ENCODE results near the gene RCC1.
"Not testable (repeated sequence)": the region's sequence is repeated elsewhere in the genome, so short reads cannot be mapped to it uniquely, and the experiment has no call there.

The RCC1 gene

DNA sequence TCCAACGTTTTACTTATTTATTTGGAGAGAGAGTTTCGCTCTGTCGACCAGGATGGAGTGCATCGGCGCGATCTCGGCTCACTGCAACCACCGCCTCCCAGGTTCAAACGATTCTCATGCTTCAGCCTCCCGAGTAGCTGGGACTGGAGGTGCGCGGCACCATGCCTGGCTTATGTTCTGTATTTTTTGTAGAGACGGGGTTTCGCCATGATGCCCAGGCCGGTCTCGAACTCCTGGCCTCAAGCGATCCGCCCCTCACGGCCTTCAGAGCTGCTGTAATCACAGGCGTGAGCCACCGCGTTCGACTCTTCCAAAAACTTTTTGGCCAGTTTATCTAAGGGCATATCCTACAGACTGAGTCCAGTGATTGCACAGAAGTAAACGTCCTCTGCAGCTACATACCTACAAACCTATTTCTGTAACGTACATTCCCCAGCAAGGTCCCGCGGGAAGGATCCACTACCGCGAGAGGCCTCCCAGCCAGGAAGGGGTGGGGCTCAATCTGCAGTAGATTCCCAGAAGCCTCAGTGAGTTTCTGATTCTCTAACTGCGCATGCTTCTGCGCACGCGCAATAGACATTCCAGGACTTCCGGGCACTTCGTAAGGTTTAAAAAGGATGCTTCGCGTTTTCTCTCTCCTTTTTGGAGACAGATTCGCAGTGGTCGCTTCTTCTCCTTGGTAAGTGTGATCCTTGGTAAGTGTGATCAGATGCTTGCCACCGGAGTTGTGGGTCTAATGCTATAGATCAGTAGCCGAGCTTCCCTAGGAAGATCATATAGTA, at the start of gene RCC1:
RCC1 (plus strand) TSS at position 638 of the 782 bp plus-strand sequence. CDS start 23,824 bp downstream, outside the sequence.
- peak; percentile 99 for DNase-seq (ENCODE audit: low read depth)

DNA sequence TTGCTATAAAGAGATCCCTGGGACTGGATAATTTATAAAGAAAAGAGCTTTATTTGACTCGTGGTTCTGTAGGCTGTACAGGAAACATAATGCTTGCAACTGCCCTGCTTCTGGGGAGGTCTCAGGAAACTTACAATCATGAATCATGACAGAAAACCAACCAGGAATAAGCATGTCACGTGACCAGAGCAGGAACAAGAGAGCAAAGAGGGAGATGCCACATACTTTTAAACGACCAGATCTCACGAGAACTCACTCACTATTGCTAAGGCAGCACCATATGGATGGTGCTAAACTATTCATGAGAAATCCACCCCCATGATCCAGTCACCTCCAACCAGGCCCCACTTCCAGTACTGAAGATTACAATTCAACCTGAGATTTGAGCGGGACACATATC, 49.8 kb upstream of the RCC1 start:
- peak; percentile 78 for DNase-seq (ENCODE audit: low read depth)

DNA sequence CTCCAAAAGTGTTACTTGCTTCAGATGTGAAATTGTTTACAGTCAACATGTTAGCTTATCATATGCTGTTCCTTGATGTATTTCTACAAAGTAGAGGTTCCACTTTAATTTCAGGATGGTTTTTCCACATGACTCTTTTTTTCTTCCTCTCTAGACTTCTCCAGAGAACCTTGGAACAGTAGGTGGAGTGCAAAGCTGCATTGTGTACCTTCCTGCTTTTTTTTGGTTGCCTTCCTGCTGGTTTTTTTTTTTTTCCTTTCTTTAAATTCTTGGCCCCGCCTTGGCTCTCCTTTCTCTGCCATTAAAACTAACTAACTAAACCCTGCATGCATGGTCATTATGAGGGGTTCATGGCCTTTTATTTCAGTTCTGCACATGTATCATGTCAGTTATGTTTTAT, 48.2 kb upstream of the RCC1 start:
- no peak for DNase-seq (ENCODE audit: low read depth)

DNA sequence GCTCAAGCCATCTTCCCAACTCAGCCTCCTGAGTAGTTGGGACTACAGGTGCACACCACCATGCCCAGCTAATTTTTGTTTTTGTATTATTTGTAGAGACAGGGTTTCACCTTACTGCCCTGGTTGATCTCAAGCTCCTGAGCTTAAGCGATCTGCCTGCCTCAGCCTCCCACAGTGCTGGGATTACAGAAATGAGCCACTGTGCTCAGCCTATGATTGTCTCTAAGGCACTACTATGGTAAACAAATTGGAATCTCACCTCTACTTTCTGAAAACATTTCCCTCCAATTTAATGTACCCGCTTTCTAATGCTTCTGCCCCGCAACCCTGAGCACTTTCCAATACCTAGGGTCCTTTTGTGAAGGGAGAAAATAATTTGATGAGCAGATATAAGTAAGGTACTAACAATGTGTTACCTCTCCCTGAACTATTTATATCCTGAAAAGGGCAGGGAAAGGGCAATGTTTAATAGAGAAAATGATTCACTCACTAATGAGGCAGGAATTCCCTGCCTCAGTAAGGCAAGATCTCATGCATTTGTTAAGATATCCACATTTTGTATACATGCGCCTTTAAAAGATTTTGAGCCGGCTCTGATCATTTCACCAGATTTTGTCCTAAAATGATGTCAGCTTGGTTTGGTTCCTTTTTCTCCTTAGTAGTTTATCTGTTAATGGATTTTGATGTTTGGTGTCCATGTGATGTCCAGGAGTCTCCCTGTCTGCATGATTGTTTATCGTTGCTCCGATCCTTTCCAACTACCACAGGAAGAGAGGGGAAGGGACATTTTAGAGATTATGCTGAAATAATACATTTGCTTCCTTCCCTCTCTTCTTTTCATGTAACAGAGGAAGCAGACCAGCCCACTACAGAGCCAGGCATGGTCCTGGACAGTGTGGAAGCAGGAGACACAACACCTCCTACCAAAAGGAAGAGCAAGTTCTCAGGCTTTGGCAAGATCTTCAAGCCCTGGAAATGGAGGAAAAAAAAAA, 47.3 kb upstream of the RCC1 start:
- DNase-seq (ENCODE audit: low read depth) = no peak

GRCh38 chr1:28466226-28466778, 39.5 kb upstream of the RCC1 start:
- no peak for DNase-seq (ENCODE audit: low read depth)

DNA sequence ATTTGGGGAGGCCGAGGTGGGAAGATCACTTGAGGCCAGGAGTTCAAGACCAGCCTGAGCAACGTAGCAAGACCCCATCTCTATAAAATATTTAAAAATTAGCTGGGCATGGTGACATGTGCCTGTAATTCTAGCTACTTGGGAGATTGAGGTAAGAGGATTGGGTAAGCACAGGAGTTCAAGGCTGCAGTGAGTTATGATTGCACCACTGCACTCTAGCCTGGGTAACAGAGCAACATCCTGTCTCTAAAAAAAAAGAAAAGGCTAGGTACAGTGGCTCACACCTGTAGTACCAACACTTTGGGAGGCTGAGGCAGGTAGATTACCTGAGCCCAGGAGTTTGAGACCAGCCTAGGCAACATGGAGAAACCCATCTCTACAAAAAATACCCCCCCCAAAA, 35.7 kb upstream of the RCC1 start:
- DNase-seq (ENCODE audit: low read depth) = no peak

GRCh38 chr1:28479497-28479896, 26.3 kb upstream of the RCC1 start:
- DNase-seq (ENCODE audit: low read depth) = not testable (repeated sequence)

DNA sequence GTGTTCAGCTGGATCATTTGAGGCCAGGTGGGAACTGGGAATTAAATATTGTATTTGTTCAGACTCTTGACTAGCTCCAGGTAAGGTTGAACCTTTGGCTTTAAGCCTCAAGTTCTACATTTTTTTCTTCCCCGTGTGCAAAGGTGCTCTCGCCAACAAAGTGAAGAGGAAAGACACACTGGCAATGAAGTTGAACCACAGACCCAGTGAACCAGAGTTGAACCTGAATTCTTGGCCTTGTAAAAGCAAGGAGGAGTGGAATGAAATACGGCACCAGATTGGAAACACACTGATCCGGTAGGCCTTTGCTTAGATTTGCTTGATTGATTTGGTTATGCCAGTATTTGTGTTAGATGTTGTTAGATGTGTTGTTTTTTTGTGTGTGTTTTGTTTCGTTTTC, 25.5 kb upstream of the RCC1 start:
- no peak for DNase-seq (ENCODE audit: low read depth)

DNA sequence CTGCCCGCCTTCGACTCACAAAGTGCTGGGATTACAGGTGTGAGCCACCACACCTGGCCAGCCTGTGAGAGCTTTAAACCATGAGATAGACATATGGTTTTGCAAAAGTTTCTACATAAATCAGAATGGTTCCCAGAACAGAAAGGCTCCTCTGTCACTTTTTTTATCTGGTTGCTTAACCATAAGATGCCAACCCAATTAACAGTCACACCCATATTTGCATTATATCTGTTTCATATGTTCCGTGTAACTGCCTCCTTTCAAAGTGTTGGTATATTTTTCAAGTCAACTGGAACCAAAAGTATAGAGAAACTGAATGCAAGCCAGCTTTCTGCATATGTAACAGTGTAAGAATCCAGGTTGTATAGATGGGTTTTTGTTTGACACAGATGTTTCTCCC, 23.7 kb upstream of the RCC1 start:
- DNase-seq (ENCODE audit: low read depth) = no peak

GRCh38 chr1:28482702-28483101, 23.1 kb upstream of the RCC1 start:
- DNase-seq (ENCODE audit: low read depth) = no peak

DNA sequence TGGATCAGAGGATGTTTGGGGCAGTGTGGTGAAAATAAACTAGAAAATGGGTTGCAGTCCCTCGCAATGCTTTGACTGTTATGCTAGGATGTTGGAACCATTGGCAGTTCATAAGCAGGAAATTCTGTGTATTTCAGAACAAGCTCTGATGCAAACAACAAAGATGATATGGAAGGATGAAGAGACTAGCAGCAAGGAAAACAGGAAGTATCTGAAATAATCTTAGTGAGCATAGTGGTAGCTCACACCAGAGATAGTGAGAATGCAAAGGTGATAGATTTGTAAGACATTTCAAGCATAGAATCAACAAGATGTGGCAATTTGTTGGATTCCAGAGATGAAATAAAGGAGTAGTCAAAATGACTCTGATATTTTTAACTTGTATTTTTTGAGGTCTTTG, 11.1 kb upstream of the RCC1 start:
- DNase-seq (ENCODE audit: low read depth) = no peak

- DNase-seq (ENCODE audit: low read depth) = no peak
These were observed 6.3 kb upstream of the RCC1 start for GRCh38 chr1:28499553-28499952.

DNA sequence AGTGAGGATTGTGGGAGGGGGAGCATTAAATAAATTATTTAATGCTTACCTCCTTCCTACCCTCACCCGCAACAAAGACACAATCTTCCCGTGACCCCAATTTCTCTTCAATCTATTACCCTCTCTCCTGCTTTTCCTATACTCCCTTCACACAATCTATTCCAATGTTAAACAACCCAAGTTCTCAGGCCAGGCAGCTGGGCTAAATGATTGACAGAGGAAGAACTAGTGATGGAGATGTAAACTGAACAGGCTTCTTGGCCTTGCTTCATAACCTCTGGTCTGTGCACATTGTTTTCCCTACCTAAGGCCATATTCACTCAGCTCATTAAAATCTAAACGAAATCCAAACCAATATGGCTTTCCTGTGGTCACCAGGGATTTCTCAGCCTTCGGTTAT, 3.9 kb upstream of the RCC1 start:
- no peak for DNase-seq (ENCODE audit: low read depth)

- no peak for DNase-seq (ENCODE audit: low read depth)
These were observed 2.7 kb upstream of the RCC1 start for GRCh38 chr1:28503117-28503516.

- no peak for DNase-seq (ENCODE audit: low read depth)
These were observed 1.0 kb downstream of the RCC1 start for GRCh38 chr1:28506907-28507246.

DNA sequence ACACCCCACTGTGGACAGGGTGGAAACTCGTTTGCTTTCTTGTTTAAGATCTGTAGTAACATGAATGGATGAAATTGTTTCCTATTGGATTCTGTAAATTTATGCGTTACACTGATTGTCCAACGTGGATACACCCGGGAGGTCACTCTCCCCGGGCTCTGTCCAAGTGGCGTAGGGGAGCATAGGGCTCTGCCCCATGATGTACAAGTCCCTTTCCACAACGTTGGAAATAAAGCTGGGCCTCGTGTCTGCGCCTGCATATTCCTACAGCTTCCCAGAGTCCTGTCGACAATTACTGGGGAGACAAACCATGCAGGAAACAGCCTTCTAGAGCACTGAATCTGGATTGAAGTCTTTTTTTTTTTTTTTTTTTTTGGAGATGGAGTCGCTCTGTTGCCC, 1.4 kb downstream of the RCC1 start:
- peak; percentile 33 for DNase-seq (ENCODE audit: low read depth)

GRCh38 chr1:28507646-28508434, 2.0 kb downstream of the RCC1 start:
- peak; percentile 37 for DNase-seq (ENCODE audit: low read depth)

DNA sequence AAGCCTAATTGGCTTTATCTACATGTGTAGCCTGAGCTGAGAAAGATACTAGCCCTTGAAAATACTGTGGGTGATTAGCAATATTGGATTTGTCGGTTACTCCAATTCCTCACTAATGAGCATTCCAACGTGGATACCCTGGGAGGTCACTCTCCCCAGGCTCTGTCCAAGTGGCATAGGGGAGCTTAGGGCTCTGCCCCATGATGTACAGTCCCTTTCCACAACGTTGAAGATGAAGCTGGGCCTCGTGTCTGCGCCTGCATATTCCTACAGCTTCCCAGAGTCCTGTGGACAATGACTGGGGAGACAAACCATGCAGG, 2.6 kb downstream of the RCC1 start:
- peak; percentile 36 for DNase-seq (ENCODE audit: low read depth)

DNA sequence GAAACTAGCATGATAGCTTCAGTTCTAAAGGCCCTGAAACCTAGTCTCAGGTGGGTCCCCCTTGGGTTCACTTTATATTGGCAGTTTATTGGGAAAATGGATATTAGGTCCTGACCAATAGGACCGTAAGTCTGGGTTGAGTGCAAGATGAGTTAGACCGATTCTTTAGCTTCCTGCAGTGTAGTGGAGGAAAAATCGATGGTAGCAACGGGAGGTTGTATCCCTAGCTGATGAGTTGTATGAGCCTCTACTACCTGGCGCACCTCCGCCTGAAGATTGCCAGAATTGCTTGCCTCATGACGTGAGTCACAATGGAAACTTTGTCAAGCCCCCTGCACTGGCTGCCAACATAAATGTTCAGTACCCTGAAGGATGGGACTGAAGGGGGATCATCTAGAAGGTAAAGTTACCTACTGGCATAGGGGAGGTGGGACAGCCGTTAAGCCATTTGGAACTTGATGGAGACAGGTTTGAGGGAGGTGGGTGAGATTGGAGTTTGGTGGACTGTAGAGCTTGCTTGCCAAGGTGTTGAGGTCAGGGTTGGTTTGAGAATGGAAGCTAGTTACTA, 3.9 kb downstream of the RCC1 start:
- DNase-seq (ENCODE audit: low read depth) = peak; percentile 62

DNA sequence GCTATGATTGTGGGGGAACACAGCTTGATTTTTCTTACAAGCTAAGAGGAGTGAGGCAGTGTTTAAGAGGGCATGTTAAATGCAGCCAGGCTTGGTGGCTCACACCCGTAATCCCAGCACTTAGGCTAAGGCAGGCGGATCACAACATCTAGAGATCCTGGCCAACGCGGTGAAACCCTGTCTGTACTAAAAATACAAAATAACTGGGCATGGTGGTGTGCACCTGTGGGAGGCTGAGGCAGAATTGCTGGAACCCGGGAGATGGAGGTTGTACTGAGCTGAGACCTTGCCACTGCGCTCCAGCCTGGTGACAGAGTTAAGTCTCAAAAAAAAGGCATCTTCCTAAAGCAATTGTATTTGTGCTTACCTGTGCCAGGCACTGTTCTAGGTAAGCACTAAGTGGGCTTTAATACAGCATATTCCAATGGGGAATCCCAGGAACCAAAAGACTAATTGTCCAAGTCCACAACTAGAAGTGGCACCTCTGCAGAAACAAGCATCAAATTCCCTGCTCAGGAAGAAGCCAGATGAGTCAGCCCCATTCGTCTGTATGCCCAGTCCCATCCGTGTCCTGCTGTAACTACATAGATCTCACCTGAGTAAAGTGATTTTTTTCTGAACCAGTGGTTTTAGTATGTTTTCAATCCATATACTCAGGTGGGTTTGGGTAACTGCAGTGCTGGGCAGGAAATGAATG, 4.6 kb downstream of the RCC1 start:
- peak; percentile 83 for DNase-seq (ENCODE audit: low read depth)

DNA sequence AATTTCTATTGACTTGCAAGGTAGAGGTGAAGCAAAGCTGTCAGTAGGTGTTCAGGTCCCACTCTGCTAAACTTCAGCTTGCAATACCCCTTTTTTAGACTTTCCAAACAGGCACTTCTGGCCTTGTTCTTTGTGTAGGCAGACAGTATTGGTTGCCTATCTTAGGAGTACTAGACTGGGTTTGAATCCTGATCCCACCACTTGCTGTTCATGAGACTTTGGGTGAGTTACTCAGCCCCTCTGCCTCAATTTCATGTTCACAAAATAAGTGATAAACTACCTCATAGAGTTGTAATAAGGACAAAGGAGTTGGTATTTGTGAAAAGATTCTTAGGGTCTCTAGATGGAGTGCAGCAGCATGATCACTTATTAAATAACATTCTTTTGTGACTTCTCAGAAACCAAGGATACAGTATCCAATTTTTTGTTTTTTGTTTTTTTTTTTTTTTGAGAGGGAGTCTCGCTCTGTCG, 5.2 kb downstream of the RCC1 start:
- DNase-seq (ENCODE audit: low read depth) = peak; percentile 73
